PC-9 (cell line): ENCODE data around the gene LURAP1L.

Source experiments
- CTCF ChIP-seq: fragments of 200-600 bp; sonication (generic); conservative IDR thresholded peaks from 2 replicates; pipeline ENCODE4 v1.6.1; 2017; ENCODE audit warnings: mixed run types, antibody characterized with exemption, mild to moderate bottlenecking, moderate library complexity
- EZH2 ChIP-seq: fragments of 200-600 bp; sonication (generic); IDR thresholded peaks from 2 replicates; pipeline ENCODE4 v1.8.0; 2017; ENCODE audit warnings: antibody characterized with exemption, low read depth

GRCh38 chr9:12813960-12814876 is 39.4 kb downstream of the LURAP1L start:
- no peak for TF ChIP-seq CTCF
- no peak for TF ChIP-seq EZH2
